GM10248 (cell line): ENCODE results near the gene DDA1.
A peak's percentile ranks its signal among the peaks of the same experiment; 100 is the strongest.

Experiments
- CTCF ChIA-PET: fragments of 300-600 bp; sonication (Branson Sonifier 250); formaldehyde crosslinking; extraction: SDS; loops from one replicate; lab custom pipeline; 2021; ENCODE audit warnings: antibody characterized with exemption; lab: Yijun Ruan, JAX
- POLR2A ChIA-PET: fragments of 350-650 bp; sonication (Branson Sonifier 250); formaldehyde crosslinking; extraction: SDS; loops from one replicate; lab custom pipeline; 2020; ENCODE audit warnings: antibody characterized with exemption; lab: Yijun Ruan, JAX
- DNase-seq: peaks from one replicate; pipeline ENCODE4 v3.0.0; 2012; ENCODE audit errors: extremely low spot score
- TF ChIP-seq, protein P1 (sequence below): IDR thresholded peaks from 2 replicates; pipeline ENCODE4 v1.5.1; 2012; ENCODE audit warnings: mild to moderate bottlenecking, low read depth; ENCODE audit errors: extremely low read depth, missing control alignments, control extremely low read depth

Gene DDA1

DNA sequence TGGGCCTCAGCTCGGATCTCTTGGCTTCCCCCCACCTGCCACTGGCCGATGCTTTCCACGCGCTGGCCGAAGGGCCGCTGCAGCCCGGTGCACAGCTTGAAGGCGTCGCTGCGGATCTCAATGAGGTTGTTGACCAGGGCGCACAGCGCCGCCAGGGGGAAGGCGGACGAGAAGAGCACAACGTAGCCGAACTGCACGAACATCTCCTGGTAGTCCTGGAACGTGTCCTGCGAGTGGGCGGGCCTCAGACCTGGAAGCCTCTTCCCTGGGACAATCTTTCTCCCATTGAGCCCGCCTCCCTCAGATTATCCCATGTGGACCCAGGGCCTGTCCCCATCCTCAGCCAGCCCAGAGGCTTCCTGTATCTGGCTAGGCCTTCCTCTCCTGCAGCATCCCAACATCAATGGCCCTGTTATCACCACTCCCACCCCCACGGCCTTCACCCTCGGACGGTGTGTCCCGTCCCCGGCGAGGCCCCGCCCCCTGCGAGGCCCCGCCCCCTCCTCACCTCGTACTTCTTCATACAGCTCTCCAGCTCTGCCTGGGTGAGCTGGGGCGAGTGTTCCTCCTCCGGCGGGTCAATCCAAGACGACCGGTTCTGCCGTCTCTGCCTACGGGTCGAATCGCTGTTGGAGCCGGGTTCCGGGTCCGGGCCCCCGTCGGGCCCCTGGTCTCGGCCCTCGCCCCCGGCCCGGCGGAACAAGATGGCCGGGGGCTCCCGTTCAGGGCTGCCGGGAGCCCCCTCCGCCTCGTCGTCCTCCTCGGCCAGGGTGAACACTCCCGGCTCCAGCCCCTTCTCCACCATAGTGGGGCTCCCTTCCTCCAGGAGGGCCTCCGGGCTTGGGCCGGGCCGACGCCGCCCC lies 18.5 kb downstream of the DDA1 start:
- POLR2A ChIA-PET = interaction anchor here (0.6 kb wide), 3 partner anchors 613 to 1864 kb away, joined by 4 to 6 read pairs (median 5); no protein-coding TSS in a partner anchor
- TF ChIP-seq, protein P1, sequence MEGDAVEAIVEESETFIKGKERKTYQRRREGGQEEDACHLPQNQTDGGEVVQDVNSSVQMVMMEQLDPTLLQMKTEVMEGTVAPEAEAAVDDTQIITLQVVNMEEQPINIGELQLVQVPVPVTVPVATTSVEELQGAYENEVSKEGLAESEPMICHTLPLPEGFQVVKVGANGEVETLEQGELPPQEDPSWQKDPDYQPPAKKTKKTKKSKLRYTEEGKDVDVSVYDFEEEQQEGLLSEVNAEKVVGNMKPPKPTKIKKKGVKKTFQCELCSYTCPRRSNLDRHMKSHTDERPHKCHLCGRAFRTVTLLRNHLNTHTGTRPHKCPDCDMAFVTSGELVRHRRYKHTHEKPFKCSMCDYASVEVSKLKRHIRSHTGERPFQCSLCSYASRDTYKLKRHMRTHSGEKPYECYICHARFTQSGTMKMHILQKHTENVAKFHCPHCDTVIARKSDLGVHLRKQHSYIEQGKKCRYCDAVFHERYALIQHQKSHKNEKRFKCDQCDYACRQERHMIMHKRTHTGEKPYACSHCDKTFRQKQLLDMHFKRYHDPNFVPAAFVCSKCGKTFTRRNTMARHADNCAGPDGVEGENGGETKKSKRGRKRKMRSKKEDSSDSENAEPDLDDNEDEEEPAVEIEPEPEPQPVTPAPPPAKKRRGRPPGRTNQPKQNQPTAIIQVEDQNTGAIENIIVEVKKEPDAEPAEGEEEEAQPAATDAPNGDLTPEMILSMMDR = no peak
- peak; percentile 81 for DNase-seq
- CTCF ChIA-PET = interaction anchor here (1.1 kb wide), 1 partner anchor 58 kb away, joined by 3 read pairs; no protein-coding TSS in a partner anchor

DNA sequence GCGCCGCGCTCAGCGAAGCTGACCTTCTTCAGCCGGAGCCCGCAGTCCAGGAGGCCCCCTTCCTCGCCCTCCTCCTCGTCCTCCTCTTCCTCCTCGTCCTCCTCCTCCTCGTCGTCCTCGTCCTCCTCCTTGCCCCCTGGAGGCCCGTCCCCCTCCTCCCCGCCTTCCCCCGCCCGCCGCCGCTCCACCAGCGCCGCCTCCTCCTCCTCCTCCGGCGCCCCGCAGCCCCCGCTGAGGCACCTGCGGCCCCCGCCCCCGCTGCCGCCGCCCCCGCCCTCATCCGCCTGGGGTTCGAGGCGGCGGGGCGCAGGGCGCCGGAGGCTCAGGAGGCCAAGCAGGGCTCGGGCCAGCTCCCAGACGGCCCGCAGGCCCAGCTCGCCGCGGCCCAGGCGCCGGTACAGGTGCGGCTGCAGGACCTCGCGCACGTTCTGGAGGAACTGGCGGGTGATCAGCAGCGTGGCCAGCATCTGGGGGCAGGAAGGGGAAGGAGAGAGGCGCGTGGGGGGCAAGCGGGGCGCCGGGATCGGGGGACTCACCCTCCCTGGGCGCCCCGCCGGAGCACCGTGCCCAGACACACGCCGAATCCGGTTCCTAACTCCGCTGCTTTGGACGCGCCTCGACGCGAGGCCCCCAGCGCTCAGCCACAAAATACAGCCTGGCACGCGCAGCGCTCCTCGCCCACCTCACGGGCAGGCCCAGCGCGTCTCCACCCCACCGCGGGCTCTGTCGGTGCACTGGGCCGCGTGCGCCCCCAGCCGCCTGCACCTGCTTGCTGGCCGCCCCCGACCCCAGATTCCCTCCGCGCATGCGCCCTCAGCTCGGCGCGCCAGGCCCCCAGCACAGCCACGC lies 19.4 kb downstream of the DDA1 start:
- ChIA-PET POLR2A (interaction anchor here (0.6 kb wide), 3 partner anchors 614 to 1865 kb away, joined by 4 to 6 read pairs (median 5); no protein-coding TSS in a partner anchor), CTCF (interaction anchor here (1.1 kb wide), 1 partner anchor 57 kb away, joined by 3 read pairs; no protein-coding TSS in a partner anchor)
- DNase-seq = no peak
- TF ChIP-seq, protein P1 = no peak

DNA sequence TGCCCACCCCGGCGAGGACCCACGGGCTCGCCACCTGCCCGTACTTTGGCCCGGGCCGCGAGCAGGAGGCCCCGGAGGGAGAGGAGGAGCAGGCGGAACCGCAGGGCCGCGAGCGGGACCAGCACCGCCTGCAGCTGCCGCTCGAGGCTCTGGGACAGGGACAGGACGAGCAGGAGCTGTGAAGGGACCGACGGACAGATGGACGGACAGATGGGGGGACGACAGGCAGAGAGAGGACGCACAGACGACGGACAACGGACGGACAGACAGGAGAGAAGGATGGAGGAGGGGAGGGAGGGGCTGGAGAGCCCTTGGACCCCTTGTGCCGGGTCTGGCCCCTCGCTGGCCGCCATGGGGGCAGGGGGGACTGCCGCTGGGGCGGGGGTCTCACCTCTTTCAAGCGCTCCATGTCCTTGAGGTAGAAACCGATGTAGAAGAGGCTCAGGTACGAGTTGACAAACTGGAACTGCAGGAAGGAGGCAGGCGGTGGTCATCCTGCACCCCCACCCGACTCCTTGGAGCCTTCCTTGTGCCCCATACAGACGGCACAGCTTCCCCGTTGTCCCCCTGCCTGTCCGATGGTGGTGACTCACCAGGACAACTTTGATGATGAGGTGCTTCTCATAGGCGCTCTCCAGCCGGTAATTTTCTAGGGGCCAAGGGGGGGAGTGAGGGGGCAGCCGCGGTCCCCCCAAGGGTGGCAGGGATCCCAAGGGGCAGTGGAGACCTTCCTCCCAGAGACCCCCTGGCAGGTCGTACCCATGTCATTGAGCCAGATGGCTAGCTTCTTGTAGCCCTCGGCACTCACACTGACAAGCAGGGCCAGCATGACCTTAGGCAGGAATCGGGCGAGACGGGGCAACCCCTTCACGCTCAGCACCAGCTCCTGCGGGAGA lies 20.3 kb downstream of the DDA1 start:
- DNase-seq = no peak
- TF ChIP-seq, protein P1 = no peak
- ChIA-PET POLR2A (no interaction called here), CTCF (interaction anchor here (1.0 to 1.1 kb wide), 2 partner anchors 16 to 56 kb away, joined by 3 read pairs; no protein-coding TSS in a partner anchor)

DNA sequence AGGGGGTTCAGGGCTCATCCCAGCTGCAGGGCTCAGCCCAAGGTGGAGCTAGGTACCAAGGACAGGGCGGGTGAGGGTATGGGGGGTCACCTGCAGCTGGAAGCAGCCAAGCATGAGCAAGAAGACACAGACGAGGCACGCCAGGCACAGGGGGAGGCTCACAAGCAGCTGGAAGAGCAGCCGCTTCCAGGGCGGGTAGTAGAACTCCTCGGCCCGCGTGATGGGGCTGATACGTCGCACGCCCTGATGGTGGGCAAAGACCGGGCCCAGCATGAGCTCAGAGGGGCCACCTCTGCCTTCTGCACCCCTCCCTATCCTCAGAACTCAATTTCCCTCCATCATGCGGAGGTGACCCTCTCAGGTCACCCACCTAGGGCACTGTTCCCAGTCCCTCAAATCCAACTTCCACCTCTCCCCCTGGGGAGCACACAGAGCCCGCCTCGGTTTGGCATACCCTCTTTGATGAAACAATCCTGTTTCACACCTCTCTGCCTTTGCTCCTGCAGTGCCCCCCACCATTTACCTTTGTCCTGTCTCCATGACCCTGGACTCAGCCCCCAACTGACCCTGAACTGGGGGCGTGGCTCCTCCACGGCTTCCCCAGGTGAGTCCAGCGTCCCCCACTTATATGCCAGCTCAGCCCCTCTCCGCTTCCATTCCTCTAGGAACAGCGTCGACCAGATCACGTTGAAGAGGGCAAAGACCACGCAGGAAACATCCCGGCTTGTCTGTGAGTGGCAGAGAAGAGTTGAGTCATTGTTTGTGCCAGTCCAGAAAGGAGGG lies 21.1 kb downstream of the DDA1 start:
- DNase-seq = no peak
- TF ChIP-seq, protein P1 = no peak
- CTCF ChIA-PET = interaction anchor here (1.0 to 1.8 kb wide), 4 partner anchors 15 to 61 kb away, joined by 3 to 5 read pairs (median 3); partner anchors contain the start of gene ABHD8
- POLR2A ChIA-PET = interaction anchor here (0.5 kb wide), 1 partner anchor 13 kb away, joined by 6 read pairs; no protein-coding TSS in a partner anchor

DNA sequence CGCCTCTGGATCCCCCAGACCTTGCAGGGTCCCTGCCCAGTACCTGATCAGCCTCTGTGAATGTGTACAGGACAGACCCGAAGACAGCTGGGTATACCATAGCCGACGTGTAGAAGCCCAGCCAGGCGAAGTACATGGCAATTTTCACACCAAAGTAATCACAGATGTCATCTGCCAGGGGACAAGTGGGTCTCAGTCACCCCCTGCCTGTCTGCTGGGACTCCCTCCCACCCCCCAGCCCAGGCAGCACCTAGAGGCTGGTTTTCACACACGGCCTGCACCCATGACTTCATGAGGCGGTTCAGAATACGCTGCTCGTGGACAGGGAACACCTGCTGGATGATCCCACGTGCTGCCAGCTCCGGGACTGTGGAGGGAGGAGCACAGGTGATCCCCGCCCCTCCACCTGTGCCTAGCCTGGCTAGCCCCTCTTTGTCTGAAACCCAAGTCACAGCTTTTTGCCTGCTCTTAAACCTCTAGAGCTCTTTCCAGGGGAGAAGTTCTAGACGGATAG lies 21.7 kb downstream of the DDA1 start:
- ChIA-PET POLR2A (interaction anchor here (0.5 to 1.7 kb wide), 2 partner anchors 9 to 12 kb away, joined by 4 to 6 read pairs; no protein-coding TSS in a partner anchor), CTCF (interaction anchor here (1.0 to 1.8 kb wide), 3 partner anchors 26 to 61 kb away, joined by 3 to 5 read pairs (median 3); partner anchors contain the start of gene ABHD8)
- DNase-seq = no peak
- TF ChIP-seq, protein P1 = no peak
